H1 (cell line): ENCODE data around the gene FAM193B. TPM values are rescaled to one million over a fixed set of nuclear protein-coding genes. Genes with fewer than 3 reads are reported as not detected.

Experiments
- CTCF ChIA-PET: fragments of 300-600 bp; sonication (Branson Sonifier 250); formaldehyde crosslinking; loops from one replicate; lab custom pipeline; 2021; ENCODE audit not compliant: partially characterized antibody; lab: Charles Lee
- POLR2A ChIA-PET: fragments of 300-600 bp; sonication (Branson Sonifier 250); formaldehyde crosslinking; loops from one replicate; lab custom pipeline; 2021; ENCODE audit warnings: inconsistent platforms; ENCODE audit not compliant: partially characterized antibody; lab: Charles Lee
- DNase-seq, 2 experiments: peaks; one replicate each; pipeline versions ENCODE4 v3.0.0 to v3.0.0-alpha.2; 2010 to 2022; ENCODE audit warnings: low spot score in 2 of 2, low read depth in 1 of 2, mixed read lengths in 1 of 2
- FAIRE-seq: peaks from 2 replicates; lab custom pipeline; 2011; peaks lifted over from hg19 to GRCh38; lab: Jason Lieb, UNC
- H2AFZ ChIP-seq: 2 replicates; pipeline ENCODE4 v1.8.1; 2012; ENCODE audit warnings: low read length, inconsistent platforms
- H2AK5ac ChIP-seq: 2 replicates; pipeline ENCODE4 v1.6.1; 2013; ENCODE audit warnings: low read depth, low read length
- H2BK120ac ChIP-seq: replicated peaks from 2 replicates; pipeline ENCODE3; 2013; ENCODE audit warnings: low read depth, low read length, inconsistent platforms
- H2BK12ac ChIP-seq: 2 replicates; pipeline ENCODE4 v1.6.1; 2013; ENCODE audit warnings: low read depth, low read length
- H2BK15ac ChIP-seq: 2 replicates; pipeline ENCODE4 v1.6.1; 2013; ENCODE audit warnings: low read length
- H2BK20ac ChIP-seq: 2 replicates; pipeline ENCODE4 v1.6.1; 2013; ENCODE audit warnings: low read length
- H2BK5ac ChIP-seq: 2 replicates; pipeline ENCODE4 v1.6.1; 2013; ENCODE audit warnings: low read depth, low read length
- H3K14ac ChIP-seq: 2 replicates; pipeline ENCODE4 v1.6.1; 2013; ENCODE audit warnings: inconsistent platforms; ENCODE audit not compliant: insufficient read length
- H3K18ac ChIP-seq: 2 replicates; pipeline ENCODE4 v1.6.1; 2013; ENCODE audit warnings: low read length; ENCODE audit errors: extremely low read depth
- H3K23ac ChIP-seq: 2 replicates; pipeline ENCODE4 v1.6.1; 2013; ENCODE audit warnings: inconsistent platforms; ENCODE audit not compliant: insufficient read length
- H3K23me2 ChIP-seq: 2 replicates; pipeline ENCODE4 v1.6.1; 2013; ENCODE audit warnings: low read depth, low read length
- H3K27ac ChIP-seq: 2 replicates; pipeline ENCODE4 v1.6.1; 2011; ENCODE audit warnings: low read depth, low read length, inconsistent platforms
- H3K27me3 ChIP-seq, 4 experiments: replicated peaks in 1 of 4; 1 replicate in 1 of 4; 2 replicates in 3 of 4; pipeline versions ENCODE4 v1.6.1 to v1.8.1; 2011 to 2013; ENCODE audit warnings: low read length in 3 of 4, mild to moderate bottlenecking in 3 of 4, inconsistent platforms in 2 of 4, mixed read lengths in 2 of 4, moderate library complexity in 1 of 4; ENCODE audit not compliant: control insufficient read depth in 3 of 4, insufficient read depth in 3 of 4; ENCODE audit errors: extremely low read depth in 1 of 4
- H3K36me3 ChIP-seq, 4 experiments: 2 replicates each; pipeline versions ENCODE4 v1.6.1 to v1.8.1; 2011 to 2013; ENCODE audit warnings: mild to moderate bottlenecking in 4 of 4, low read length in 3 of 4, moderate library complexity in 2 of 4, control low read depth in 1 of 4, inconsistent platforms in 1 of 4; ENCODE audit not compliant: insufficient read depth in 4 of 4, control insufficient read depth in 2 of 4
- H3K4ac ChIP-seq: replicated peaks from 2 replicates; pipeline ENCODE3; 2013; ENCODE audit warnings: low read length, low read depth, mixed read lengths, inconsistent platforms; ENCODE audit not compliant: insufficient read length
- H3K4me1 ChIP-seq, 4 experiments: replicated peaks in 1 of 4; 1 replicate in 1 of 4; 2 replicates in 3 of 4; pipeline versions ENCODE4 v1.6.1 to v1.8.1; 2011 to 2013; ENCODE audit warnings: low read length in 3 of 4, inconsistent platforms in 2 of 4, mixed read lengths in 1 of 4; ENCODE audit not compliant: insufficient read depth in 4 of 4, control insufficient read depth in 3 of 4
- H3K4me2 ChIP-seq, 2 experiments: 2 replicates each; pipeline versions ENCODE4 v1.6.1 to v1.8.1; 2011 to 2013; ENCODE audit warnings: low read depth in 2 of 2, low read length in 2 of 2, control low read depth in 1 of 2, inconsistent platforms in 1 of 2, mild to moderate bottlenecking in 1 of 2; ENCODE audit not compliant: insufficient read depth in 1 of 2
- H3K4me3 ChIP-seq, 4 experiments: fragments of 200-600, 300-600 bp in 1 of 4; sonication (generic), shearing (Covaris generic), sonication (Bioruptor Twin) in 1 of 4; 2 replicates each; pipeline versions ENCODE4 v1.5.1 to v1.8.1; 2011 to 2016; ENCODE audit warnings: low read length in 4 of 4, low read depth in 3 of 4, control low read depth in 2 of 4, inconsistent platforms in 2 of 4, mild to moderate bottlenecking in 2 of 4, mixed read lengths in 1 of 4, moderate library complexity in 1 of 4; ENCODE audit not compliant: insufficient read depth in 2 of 4; ENCODE audit errors: extremely low read depth in 1 of 4
- H3K56ac ChIP-seq: replicated peaks from 2 replicates; pipeline ENCODE3; 2013; ENCODE audit warnings: low read depth, mild to moderate bottlenecking, mixed read lengths, low read length, inconsistent platforms; ENCODE audit not compliant: insufficient read length
- H3K79me1 ChIP-seq: 2 replicates; pipeline ENCODE4 v1.6.1; 2013; ENCODE audit warnings: low read depth, low read length, control low read depth
- H3K79me2 ChIP-seq, 2 experiments: 2 replicates each; pipeline versions ENCODE4 v1.6.1 to v1.8.1; 2012 to 2013; ENCODE audit warnings: low read length in 2 of 2, mild to moderate bottlenecking in 2 of 2, inconsistent platforms in 1 of 2; ENCODE audit not compliant: insufficient read depth in 2 of 2, control insufficient read depth in 1 of 2
- H3K9ac ChIP-seq, 4 experiments: replicated peaks in 1 of 4; 1 replicate in 1 of 4; 2 replicates in 3 of 4; pipeline versions ENCODE4 v1.6.1 to v1.8.1; 2011 to 2013; ENCODE audit warnings: low read depth in 3 of 4, low read length in 3 of 4, control low read depth in 2 of 4, mild to moderate bottlenecking in 2 of 4, moderate library complexity in 2 of 4, inconsistent platforms in 1 of 4; ENCODE audit errors: extremely low read depth in 1 of 4
- H3K9me3 ChIP-seq, 2 experiments: 2 replicates each; pipeline versions ENCODE4 v1.6.1 to v1.8.1; 2012 to 2013; ENCODE audit warnings: mild to moderate bottlenecking in 2 of 2, moderate library complexity in 2 of 2, control low read depth in 1 of 2, inconsistent platforms in 1 of 2, low read depth in 1 of 2, low read length in 1 of 2, mixed read lengths in 1 of 2; ENCODE audit not compliant: insufficient read depth in 2 of 2
- H4K20me1 ChIP-seq, 2 experiments: replicated peaks in 1 of 2; 2 replicates each; pipeline versions ENCODE3 to v1.8.1; 2011 to 2013; ENCODE audit warnings: inconsistent platforms in 2 of 2, low read length in 2 of 2, mild to moderate bottlenecking in 1 of 2; ENCODE audit not compliant: insufficient read depth in 2 of 2, control insufficient read depth in 1 of 2
- H4K5ac ChIP-seq: 2 replicates; pipeline ENCODE4 v1.6.1; 2013; ENCODE audit warnings: low read length, low read depth, mixed read lengths, inconsistent platforms; ENCODE audit not compliant: insufficient read length
- H4K8ac ChIP-seq: 2 replicates; pipeline ENCODE4 v1.8.0; 2013; ENCODE audit warnings: mild to moderate bottlenecking, moderate library complexity, low read length, inconsistent platforms; ENCODE audit not compliant: insufficient read depth; ENCODE audit errors: extremely low read depth
- H4K91ac ChIP-seq: replicated peaks from 2 replicates; pipeline ENCODE3; 2013; ENCODE audit warnings: low read length, mixed read lengths, inconsistent platforms; ENCODE audit not compliant: insufficient read length
- ATF3 ChIP-seq: IDR thresholded peaks from 2 replicates; pipeline ENCODE4 v1.6.1; 2011; ENCODE audit warnings: low read depth, mild to moderate bottlenecking, low read length; ENCODE audit not compliant: insufficient read depth
- CBX8 ChIP-seq: fragments of 300-800, 300-1000 bp; sonication (generic); IDR thresholded peaks from 2 replicates; pipeline ENCODE4 v1.7.1; 2016; ENCODE audit warnings: low read depth, low read length, borderline replicate concordance
- EGR1 ChIP-seq: IDR thresholded peaks from 2 replicates; pipeline ENCODE4 v1.6.1; 2011; ENCODE audit warnings: low read depth, low read length, borderline replicate concordance
- JUN ChIP-seq: IDR thresholded peaks from 2 replicates; pipeline ENCODE4 v1.6.1; 2011; ENCODE audit warnings: low read depth, mild to moderate bottlenecking, improper control_type of control experiment, low read length
- JUND ChIP-seq: IDR thresholded peaks from 2 replicates; pipeline ENCODE4 v1.6.1; 2011; ENCODE audit warnings: mild to moderate bottlenecking, improper control_type of control experiment, low read length
- MAFK ChIP-seq: IDR thresholded peaks from 2 replicates; pipeline ENCODE4 v1.6.1; 2012; ENCODE audit warnings: low read depth, mild to moderate bottlenecking, improper control_type of control experiment, low read length
- POLR2A ChIP-seq, 2 experiments: IDR thresholded peaks; 1 replicate in 1 of 2; 2 replicates in 1 of 2; pipeline ENCODE4 v1.6.1; 2011; ENCODE audit warnings: low read depth in 2 of 2, low read length in 2 of 2, mild to moderate bottlenecking in 2 of 2; ENCODE audit errors: control extremely low read depth in 1 of 2
- RFX5 ChIP-seq: IDR thresholded peaks from 2 replicates; pipeline ENCODE4 v1.6.1; 2011; ENCODE audit warnings: low read depth, low read length, improper control_type of control experiment, borderline replicate concordance
- SAP30 ChIP-seq: fragments of 300-600 bp; sonication (generic); IDR thresholded peaks from 2 replicates; pipeline ENCODE4 v1.7.1; 2012; ENCODE audit warnings: low read length, moderate library complexity, mild to moderate bottlenecking, inconsistent platforms; ENCODE audit not compliant: insufficient read depth, insufficient replicate concordance
- TAF7 ChIP-seq: optimal IDR thresholded peaks from 2 replicates; pipeline ENCODE3; 2011; ENCODE audit warnings: low read depth, mild to moderate bottlenecking, inconsistent platforms, low read length, moderate library complexity, borderline replicate concordance
- TEAD4 ChIP-seq: IDR thresholded peaks from 2 replicates; pipeline ENCODE4 v1.6.1; 2012; ENCODE audit warnings: low read depth, low read length, inconsistent platforms, mixed read lengths
- ZNF274 ChIP-seq: IDR thresholded peaks from 2 replicates; pipeline ENCODE4 v1.7.0; 2012; ENCODE audit warnings: low read length, borderline replicate concordance; ENCODE audit errors: extremely low read depth
- WGBS, 2 experiments: shearing (Covaris generic) in 1 of 2; methylation state at CpG; one replicate each; pipeline versions ENCODE4 v1.1.6 to v1.1.7; 2013 to 2015; ENCODE audit warnings: low lambda C conversion rate in 2 of 2, mixed read lengths in 2 of 2, inconsistent platforms in 1 of 2, low coverage in 1 of 2, missing lambda C conversion rate in 1 of 2; ENCODE audit not compliant: insufficient replicate concordance in 2 of 2, insufficient coverage in 1 of 2, insufficient read length in 1 of 2; ENCODE audit errors: extremely low coverage in 1 of 2, missing lambda C conversion rate in 1 of 2; 5-methylcytosine and 5-hydroxymethylcytosine counted together
- polyA plus RNA-seq, 7 experiments: library from polyadenylated mRNA; depleted of rRNA in 3 of 7; stranded (reverse) in 5 of 7; unstranded in 2 of 7; fragments of >200 nt in 5 of 7; fragments of 200-250 nt in 2 of 7; gene quantifications; 1 replicate in 5 of 7; 2 replicates in 1 of 7; 4 replicates in 1 of 7; pipeline versions ENCODE4 v1.2.1 to v1.2.3, GENCODE V29; 2011 to 2013; ENCODE audit warnings: missing spikeins in 2 of 7, mixed read lengths in 2 of 7
- total RNA-seq: library from RNA; stranded (reverse); fragmentation: NEBNext Ultra II Directional; extraction: Animal tissue kit (Norgen Biotek cat#: 25700); gene quantifications from 2 replicates; pipeline ENCODE4 v1.2.1, GENCODE V29; 2021

Gene FAM193B
- total and polyA plus RNA-seq, 2 of the 8 experiments (the other 6 are each of a cell fraction or from before 2014, with no cell fraction given), result 49.9 to 69.8 TPM

- CTCF ChIA-PET, result interaction anchor here (0.8 to 1.1 kb wide), 3 partner anchors 12 to 37 kb away, joined by 3 to 6 read pairs (median 4); no protein-coding TSS in a partner anchor
- H2BK5ac ChIP-seq, result no peak overlapping the region
- peaks cover 0 to 4% of the 10 kb centered on the region in 2 experiments; a peak in 1 of 4 replicates for H3K79me2 ChIP-seq
- H3K4me3 ChIP-seq, result no peak overlapping the region
- no peak overlapping the region for H4K5ac ChIP-seq
- peaks cover 2% of the 10 kb centered on the region; the same call in 1 of the 2 replicates for H3K23me2 ChIP-seq
- no peak overlapping the region for H2AFZ ChIP-seq
- no peaks in the 10 kb centered on the region for H3K9me3 ChIP-seq
- no peak overlapping the region for H2BK15ac ChIP-seq
- H3K4ac ChIP-seq, result no peak overlapping the region
- H4K8ac ChIP-seq, result no peak overlapping the region
- no peak overlapping the region for H4K91ac ChIP-seq
- no peak overlapping the region for H2BK12ac ChIP-seq
- no peak overlapping the region for H3K18ac ChIP-seq
- FAIRE-seq (no peak), DNase-seq (no peak)
- H2AK5ac ChIP-seq, result no peak overlapping the region
- WGBS, 2 experiments, result 93% methylated on average over 3 of the region's 3 CpGs; no CpG with 5 or more reads in 1 of the 2 experiments
- H3K27ac ChIP-seq, result no peak overlapping the region
- no peaks in the 10 kb centered on the region for H3K4me1 ChIP-seq
- peak overlapping the region in 1 of 2 experiments; percentile 60; a peak in 1 of 4 replicates for H3K4me2 ChIP-seq
- no peaks in the 10 kb centered on the region; the same call in 1 of the 2 replicates for H3K79me1 ChIP-seq
- peaks cover 2 to 4% of the 10 kb centered on the region in 2 experiments for H4K20me1 ChIP-seq
- POLR2A ChIA-PET, result interaction anchor here (1.5 to 2.8 kb wide), 5 partner anchors 11 to 60 kb away, joined by 5 to 19 read pairs (median 9); no protein-coding TSS in a partner anchor
- H3K56ac ChIP-seq, result no peak overlapping the region
- H2BK120ac ChIP-seq, result no peak overlapping the region
- H2BK20ac ChIP-seq, result no peak overlapping the region
- H3K27me3 ChIP-seq, result no peaks in the 10 kb centered on the region
- no peak overlapping the region for H3K23ac ChIP-seq
- H3K9ac ChIP-seq, result peak overlapping the region in 1 of 4 experiments; percentile 34; a peak in 1 of 7 replicates
- peaks cover 11 to 32% (median 22%) of the 10 kb centered on the region in 4 experiments; a peak in 6 of 8 replicates for H3K36me3 ChIP-seq
- H3K14ac ChIP-seq, result no peak overlapping the region
- no peak for TF ChIP-seq JUND
- no peak for TF ChIP-seq TAF7
- no peak for TF ChIP-seq ZNF274
- TF ChIP-seq JUN, result no peak
- no peak for TF ChIP-seq ATF3
- TF ChIP-seq SAP30, result no peak
- no peak for TF ChIP-seq POLR2A (IDR thresholded peaks at IDR 0.05; ENCODE audit: control extremely low read depth in 1 of 2, low read depth in 2 of 2, low read length in 2 of 2)
- no peak for TF ChIP-seq MAFK
- TF ChIP-seq RFX5, result no peak
- no peak for TF ChIP-seq TEAD4
- TF ChIP-seq CBX8, result no peak
- no peak for TF ChIP-seq EGR1
These were observed 39.1 kb upstream of the FAM193B start for GRCh38 chr5:177593511-177593910.
